ENCODE data around the gene REG3A.

REG3A gene

GRCh38 chr2:79138385-79138784 is 21.2 kb downstream of the REG3A start:
- TF ChIP-seq ZNF274 (IDR thresholded peaks at IDR 0.05; ENCODE audit: low read depth, low read length) = no peak

GRCh38 chr2:79131687-79132086 is 27.9 kb downstream of the REG3A start:
- TF ChIP-seq ZNF274 (IDR thresholded peaks at IDR 0.05; ENCODE audit: low read depth, low read length) = no peak
- H3K4me3 ChIP-seq (ENCODE audit: low read length) = no peak overlapping the region

More at GRCh38 chr2:79138385-79138784, 21.2 kb downstream of the REG3A start:
- no peak overlapping the region for H3K4me3 ChIP-seq (ENCODE audit: low read length)

- TF ChIP-seq ZNF274 (IDR thresholded peaks at IDR 0.05; ENCODE audit: low read depth, low read length) = no peak
- no peak overlapping the region for H3K4me3 ChIP-seq (ENCODE audit: low read length)
These were observed 29.7 kb downstream of the REG3A start for GRCh38 chr2:79129804-79130203.

GRCh38 chr2:79129260-79129659 is 30.3 kb downstream of the REG3A start:
- H3K4me3 ChIP-seq (ENCODE audit: low read length) = no peak overlapping the region
- TF ChIP-seq ZNF274 (IDR thresholded peaks at IDR 0.05; ENCODE audit: low read depth, low read length) = no peak

GRCh38 chr2:79128406-79128805 is 31.1 kb downstream of the REG3A start:
- no peak overlapping the region for H3K4me3 ChIP-seq (ENCODE audit: low read length)
- no peak for TF ChIP-seq ZNF274 (IDR thresholded peaks at IDR 0.05; ENCODE audit: low read depth, low read length)

- TF ChIP-seq ZNF274 (IDR thresholded peaks at IDR 0.05; ENCODE audit: low read depth, low read length) = no peak
- no peak overlapping the region for H3K4me3 ChIP-seq (ENCODE audit: low read length)
These were observed 33.9 kb downstream of the REG3A start for GRCh38 chr2:79125721-79125985.

GRCh38 chr2:79124907-79125720 is 34.4 kb downstream of the REG3A start:
- no peak overlapping the region for H3K4me3 ChIP-seq (ENCODE audit: low read length)
- no peak for TF ChIP-seq ZNF274 (IDR thresholded peaks at IDR 0.05; ENCODE audit: low read depth, low read length)

- H3K4me3 ChIP-seq (ENCODE audit: low read length) = no peak overlapping the region
- TF ChIP-seq ZNF274 (IDR thresholded peaks at IDR 0.05; ENCODE audit: low read depth, low read length) = no peak
These were observed 36.9 kb downstream of the REG3A start for GRCh38 chr2:79122676-79123075.

- H3K4me3 ChIP-seq (ENCODE audit: low read length) = no peak within 1 kb of the TSS
- no peak for TF ChIP-seq ZNF274 (IDR thresholded peaks at IDR 0.05; ENCODE audit: low read depth, low read length)
These were observed 39.3 kb downstream of the REG3A start, which contains the start of gene REG1A for GRCh38 chr2:79120194-79120713. REG1A (plus strand) TSS chr2:79120488; CDS start chr2:79120862, 374 bp downstream.

GRCh38 chr2:79116997-79117928 is 42.3 kb downstream of the REG3A start:
- no peak for TF ChIP-seq ZNF274 (IDR thresholded peaks at IDR 0.05; ENCODE audit: low read depth, low read length)
- no peak overlapping the region for H3K4me3 ChIP-seq (ENCODE audit: low read length)

GRCh38 chr2:79114797-79115494 is 44.6 kb downstream of the REG3A start:
- H3K4me3 ChIP-seq (ENCODE audit: low read length) = no peak overlapping the region
- TF ChIP-seq ZNF274 (IDR thresholded peaks at IDR 0.05; ENCODE audit: low read depth, low read length) = no peak

- H3K4me3 ChIP-seq (ENCODE audit: low read length) = no peak overlapping the region
- no peak for TF ChIP-seq ZNF274 (IDR thresholded peaks at IDR 0.05; ENCODE audit: low read depth, low read length)
These were observed 47.3 kb downstream of the REG3A start for GRCh38 chr2:79112269-79112668.

All from GM08714 (cell line).